ENCODE results near the gene CDCP2.

The CDCP2 gene

DNA sequence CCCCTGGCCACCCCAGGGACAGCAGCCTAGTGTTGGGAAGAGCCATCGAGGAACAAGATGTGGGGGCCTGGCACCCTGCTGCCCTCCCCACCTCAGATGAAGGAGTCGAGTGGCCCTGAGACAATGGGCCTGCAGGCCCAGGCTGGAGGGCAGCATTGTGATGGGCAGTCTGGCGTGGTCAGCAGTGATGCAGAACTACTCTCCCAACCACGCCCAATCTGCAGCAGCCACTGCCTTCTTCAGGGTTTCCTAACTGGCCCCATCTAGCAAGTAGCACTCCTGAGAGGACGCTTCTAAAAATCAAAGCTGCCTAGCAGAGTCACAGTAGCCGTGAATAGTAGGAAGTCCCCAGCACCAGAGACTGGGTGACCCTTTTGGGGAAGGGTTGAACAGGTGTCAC lies 18.5 kb downstream of the CDCP2 start:
- DNase-seq (ENCODE audit: low read depth in 2 of 2), result no peak
- TF ChIP-seq CTCF (IDR thresholded peaks at IDR 0.05; ENCODE audit: low read depth, low read length), result no peak
- no peak overlapping the region for H3K4me3 ChIP-seq (replicated peaks in 1 of 2; ENCODE audit: low read depth in 2 of 2, low read length in 2 of 2)

- no peak for DNase-seq (ENCODE audit: low read depth in 2 of 2)
- no peak overlapping the region for H3K4me3 ChIP-seq (replicated peaks in 1 of 2; ENCODE audit: low read depth in 2 of 2, low read length in 2 of 2)
- no peak for TF ChIP-seq CTCF (IDR thresholded peaks at IDR 0.05; ENCODE audit: low read depth, low read length)
Observed at GRCh38 chr1:54132495-54132894, 20.3 kb downstream of the CDCP2 start.

DNA sequence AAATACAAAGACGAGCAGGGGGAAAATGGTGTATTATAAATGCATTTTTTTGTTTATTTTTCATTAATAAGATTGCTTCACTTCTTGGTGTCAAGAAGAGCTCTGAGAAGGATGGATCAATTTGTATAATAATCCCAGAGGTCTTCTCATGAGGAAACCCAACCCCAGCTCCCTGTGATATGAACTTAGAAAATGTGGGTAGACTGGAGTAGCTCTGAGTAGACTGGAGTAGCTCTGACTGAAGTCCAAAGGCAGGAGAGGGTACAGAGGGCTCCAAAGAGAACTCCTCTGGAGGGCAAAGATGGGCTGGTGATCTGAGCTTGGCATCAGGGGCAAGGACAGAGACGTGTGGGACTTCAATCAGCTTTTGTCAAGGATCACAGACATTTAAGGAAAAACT lies 21.4 kb downstream of the CDCP2 start:
- no peak for DNase-seq (ENCODE audit: low read depth in 2 of 2)
- TF ChIP-seq CTCF (IDR thresholded peaks at IDR 0.05; ENCODE audit: low read depth, low read length), result no peak

GRCh38 chr1:54129858-54130257 lies 22.9 kb downstream of the CDCP2 start:
- H3K4me3 ChIP-seq (replicated peaks in 1 of 2; ENCODE audit: low read depth in 2 of 2, low read length in 2 of 2), result no peak overlapping the region
- TF ChIP-seq CTCF (IDR thresholded peaks at IDR 0.05; ENCODE audit: low read depth, low read length), result no peak
- no peak for DNase-seq (ENCODE audit: low read depth in 2 of 2)

More for the DNA sequence above, 21.4 kb downstream of the CDCP2 start:
- no peak overlapping the region for H3K4me3 ChIP-seq (replicated peaks in 1 of 2; ENCODE audit: low read depth in 2 of 2, low read length in 2 of 2)

DNA sequence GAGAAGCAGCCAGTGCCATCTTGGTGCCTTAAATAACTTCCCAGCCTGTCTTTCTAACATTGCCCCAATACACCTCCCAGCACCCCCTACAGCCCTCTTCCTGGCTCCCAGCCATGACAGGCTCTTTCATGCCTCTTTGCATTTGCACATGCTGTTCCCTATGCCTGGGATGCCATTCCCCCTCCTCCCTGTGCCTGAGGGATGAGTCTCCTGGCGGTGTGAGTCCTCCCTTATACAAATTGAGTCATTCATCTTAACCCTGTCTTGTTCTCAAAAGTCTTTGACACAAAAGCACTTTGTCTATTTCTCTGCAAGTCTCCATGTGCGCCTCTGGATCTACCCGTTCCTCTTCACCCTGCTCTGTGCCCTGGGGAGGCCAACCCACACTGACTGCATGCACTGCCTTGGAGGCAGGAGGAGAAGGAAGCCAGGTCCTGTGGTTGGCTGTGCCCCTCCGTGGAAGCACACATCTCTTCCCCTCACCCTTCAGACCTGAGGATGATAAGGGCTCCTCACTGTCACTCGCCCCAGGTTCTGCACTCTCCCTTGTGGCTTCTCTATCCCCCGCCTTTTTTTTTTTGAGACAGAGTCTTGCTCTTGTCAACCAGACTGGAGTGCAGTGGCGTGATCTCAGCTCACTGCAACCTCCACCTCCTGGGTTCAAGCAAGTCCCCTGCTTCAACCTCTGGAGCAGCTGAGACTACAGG lies 25.1 kb downstream of the CDCP2 start:
- TF ChIP-seq CTCF (IDR thresholded peaks at IDR 0.05; ENCODE audit: low read depth, low read length), result no peak
- H3K4me3 ChIP-seq (replicated peaks in 1 of 2; ENCODE audit: low read depth in 2 of 2, low read length in 2 of 2), result no peak overlapping the region
- DNase-seq (ENCODE audit: low read depth in 2 of 2), result no peak

DNA sequence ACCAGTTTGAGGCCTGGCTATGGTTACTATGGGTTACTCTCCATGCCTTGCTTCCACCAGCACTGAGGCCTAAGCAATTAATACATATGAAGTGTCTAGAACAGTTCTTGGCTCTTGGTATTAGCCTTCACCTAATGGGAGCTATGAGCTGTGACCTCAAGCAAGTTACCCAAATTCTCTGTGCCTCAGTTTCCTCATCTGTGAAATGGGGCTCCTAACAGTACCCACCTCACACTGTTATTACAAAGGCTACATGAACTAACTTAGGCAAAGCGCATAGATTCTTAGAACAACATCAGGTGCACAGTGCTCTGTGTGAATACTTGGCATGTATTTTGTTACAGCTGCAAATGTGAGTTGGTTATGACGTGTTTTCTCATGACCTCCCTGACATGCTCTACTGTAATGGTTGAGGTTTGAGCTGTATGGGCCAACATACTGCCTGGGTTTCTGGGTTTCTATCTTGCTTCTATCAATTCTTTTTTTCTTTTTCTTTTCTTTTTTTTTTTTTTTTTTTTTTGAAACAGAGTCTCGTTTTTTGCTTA lies 26.5 kb downstream of the CDCP2 start:
- H3K4me3 ChIP-seq (replicated peaks in 1 of 2; ENCODE audit: low read depth in 2 of 2, low read length in 2 of 2), result no peak overlapping the region
- no peak for TF ChIP-seq CTCF (IDR thresholded peaks at IDR 0.05; ENCODE audit: low read depth, low read length)
- peak in 1 of 2 donors; percentile 24 for DNase-seq (ENCODE audit: low read depth in 2 of 2)
